Spinal cord (tissue), 10 donors: ENCODE results near the gene FAM78A. TPM values are rescaled to one million over a fixed set of nuclear protein-coding genes. Genes with fewer than 3 reads are reported as not detected.

Source experiments
- DNase-seq, 6 donors: peaks; one replicate each; pipeline versions ENCODE4 v3.0.0 to v3.0.0-alpha.2; 2013 to 2015; ENCODE audit warnings: low spot score in 6 of 6, low read depth in 4 of 6
- H3K27ac ChIP-seq: one replicate; pipeline ENCODE4 v1.5.1; 2013; ENCODE audit warnings: low read depth, low read length, control low read depth
- H3K27me3 ChIP-seq: one replicate; pipeline ENCODE4 v1.6.1; 2013; ENCODE audit warnings: low read length; ENCODE audit not compliant: control insufficient read depth, insufficient read depth
- H3K36me3 ChIP-seq: one replicate; pipeline ENCODE4 v1.6.1; 2013; ENCODE audit warnings: low read length; ENCODE audit not compliant: control insufficient read depth, insufficient read depth
- H3K4me1 ChIP-seq: one replicate; pipeline ENCODE4 v1.6.1; 2013; ENCODE audit warnings: low read length; ENCODE audit not compliant: control insufficient read depth, insufficient read depth
- H3K4me3 ChIP-seq: one replicate; pipeline ENCODE4 v1.5.1; 2013; ENCODE audit warnings: low read depth, low read length, control low read depth
- H3K9me3 ChIP-seq: one replicate; pipeline ENCODE4 v1.6.1; 2013; ENCODE audit warnings: low read length; ENCODE audit not compliant: control insufficient read depth, insufficient read depth
- WGBS: methylation state at CpG from one replicate; pipeline ENCODE4 v1.1.5; 2013; ENCODE audit warnings: missing lambda C conversion rate; ENCODE audit not compliant: insufficient coverage; 5-methylcytosine and 5-hydroxymethylcytosine counted together
- long read RNA-seq, 4 donors: transcript quantifications; one replicate each; lab custom pipeline, GENCODE V29; 2026
- polyA plus RNA-seq, 2 donors: library from polyadenylated mRNA; unstranded; fragments of 120-200 nt; gene quantifications; one replicate each; pipeline ENCODE4 v1.2.1, GENCODE V29; 2013; ENCODE audit not compliant: insufficient read length in 2 of 2
- total RNA-seq, 2 donors: library from RNA; depleted of rRNA in 1 of 2; stranded (reverse); fragments of 120-200 nt in 1 of 2; fragments of >200 nt in 1 of 2; gene quantifications; one replicate each; pipeline versions ENCODE4 v1.2.3 to v1.2.4, GENCODE V29; 2013 to 2014
- donor health status: healthy.

FAM78A gene
- total RNA-seq, result 1 to 10 TPM; 2.7 to 3.9 TPM
- polyA plus RNA-seq, result 1 to 10 TPM; 5.1 to 7.4 TPM
- long read RNA-seq, donor 1, partial matches to known transcripts, result 0 of 2 reads
- long read RNA-seq, donor 1, other reads (novel, unspliced or antisense), result 0 of 2 reads
- long read RNA-seq, donor 2, partial matches to known transcripts, result 0 of 4 reads
- long read RNA-seq, donor 2, other reads (novel, unspliced or antisense), result 0 of 4 reads
- long read RNA-seq, donor 3, result 0 reads
- long read RNA-seq, donor 4, result 0 reads

- 8% methylated on average over 73 of the region's 76 CpGs for WGBS
- Histone ChIP-seq H3K4me3 (peak within 1 kb of the TSS; percentile 19), H3K27me3 (peaks cover 23% of the 10 kb centered on the region), H3K36me3 (peaks cover 16% of the 10 kb centered on the region), H3K9me3 (no peaks in the 10 kb centered on the region), H3K4me1 (peaks cover 36% of the 10 kb centered on the region), H3K27ac (peak within 1 kb of the TSS; percentile 67)
- peak in 1 of 6 donors; percentile 28 for DNase-seq
Measured at GRCh38 chr9:131276094-131276888, at the start of gene FAM78A. FAM78A (minus strand) TSS chr9:131276510; CDS start chr9:131276179, 331 bp downstream.

- DNase-seq, result no peak
Measured at GRCh38 chr9:131324736-131325679, 48.7 kb upstream of the FAM78A start.

GRCh38 chr9:131323629-131324028 is 47.3 kb upstream of the FAM78A start:
- H3K4me3 ChIP-seq, result no peak overlapping the region
- no peak for DNase-seq
- no peaks in the 10 kb centered on the region for H3K9me3 ChIP-seq
- H3K36me3 ChIP-seq, result no peaks in the 10 kb centered on the region
- H3K27me3 ChIP-seq, result no peaks in the 10 kb centered on the region
- H3K27ac ChIP-seq, result no peak overlapping the region
- H3K4me1 ChIP-seq, result no peaks in the 10 kb centered on the region
- 79% methylated on average over 6 of the region's 8 CpGs for WGBS

More at GRCh38 chr9:131324736-131325679, 48.7 kb upstream of the FAM78A start:
- H3K4me3 ChIP-seq, result no peak overlapping the region
- H3K27ac ChIP-seq, result no peak overlapping the region
- H3K4me1 ChIP-seq, result no peaks in the 10 kb centered on the region
- no peaks in the 10 kb centered on the region for H3K27me3 ChIP-seq
- H3K36me3 ChIP-seq, result no peaks in the 10 kb centered on the region
- H3K9me3 ChIP-seq, result no peaks in the 10 kb centered on the region
- 95% methylated on average over 18 of the region's 21 CpGs for WGBS

- DNase-seq, result no peak
- H3K9me3 ChIP-seq, result no peaks in the 10 kb centered on the region
- no peak overlapping the region for H3K4me3 ChIP-seq
- H3K27ac ChIP-seq, result no peak overlapping the region
- H3K36me3 ChIP-seq, result peaks cover 1% of the 10 kb centered on the region
- no peaks in the 10 kb centered on the region for H3K27me3 ChIP-seq
- H3K4me1 ChIP-seq, result no peaks in the 10 kb centered on the region
- 41% methylated on average over 4 of the region's 19 CpGs for WGBS
Measured at GRCh38 chr9:131320031-131320685, 43.8 kb upstream of the FAM78A start.

GRCh38 chr9:131319486-131319885 is 43.2 kb upstream of the FAM78A start:
- H3K36me3 ChIP-seq, result peaks cover 4% of the 10 kb centered on the region
- 79% methylated on average over 11 of the region's 12 CpGs for whole genome bisulfite sequencing
- no peaks in the 10 kb centered on the region for H3K9me3 ChIP-seq
- H3K4me3 ChIP-seq, result no peak overlapping the region
- H3K27ac ChIP-seq, result no peak overlapping the region
- no peak for DNase-seq
- H3K4me1 ChIP-seq, result no peaks in the 10 kb centered on the region
- no peaks in the 10 kb centered on the region for H3K27me3 ChIP-seq

- 74% methylated on average over 20 of the region's 23 CpGs for WGBS
- Histone ChIP-seq H3K36me3 (peaks cover 4% of the 10 kb centered on the region), H3K27me3 (no peaks in the 10 kb centered on the region), H3K9me3 (no peaks in the 10 kb centered on the region), H3K4me3 (no peak overlapping the region), H3K27ac (no peak overlapping the region), H3K4me1 (no peaks in the 10 kb centered on the region)
- DNase-seq, result no peak
Measured at GRCh38 chr9:131318231-131319085, 42.1 kb upstream of the FAM78A start.

GRCh38 chr9:131312822-131313770 is 36.8 kb upstream of the FAM78A start:
- Histone ChIP-seq H3K9me3 (no peaks in the 10 kb centered on the region), H3K27me3 (no peaks in the 10 kb centered on the region), H3K4me3 (no peak overlapping the region), H3K4me1 (no peaks in the 10 kb centered on the region), H3K36me3 (peaks cover 25% of the 10 kb centered on the region), H3K27ac (no peak overlapping the region)
- 89% methylated on average over 13 of the region's 28 CpGs for WGBS
- DNase-seq, result no peak

- 95% methylated on average over 3 of the region's 9 CpGs for whole genome bisulfite sequencing
- H3K4me1 ChIP-seq, result no peaks in the 10 kb centered on the region
- no peaks in the 10 kb centered on the region for H3K27me3 ChIP-seq
- DNase-seq, result no peak
- H3K27ac ChIP-seq, result no peak overlapping the region
- no peak overlapping the region for H3K4me3 ChIP-seq
- H3K9me3 ChIP-seq, result no peaks in the 10 kb centered on the region
- peaks cover 31% of the 10 kb centered on the region for H3K36me3 ChIP-seq
Measured at GRCh38 chr9:131312246-131312645, 35.9 kb upstream of the FAM78A start.
